ENCODE measurements around the gene MYMX.

DNA sequence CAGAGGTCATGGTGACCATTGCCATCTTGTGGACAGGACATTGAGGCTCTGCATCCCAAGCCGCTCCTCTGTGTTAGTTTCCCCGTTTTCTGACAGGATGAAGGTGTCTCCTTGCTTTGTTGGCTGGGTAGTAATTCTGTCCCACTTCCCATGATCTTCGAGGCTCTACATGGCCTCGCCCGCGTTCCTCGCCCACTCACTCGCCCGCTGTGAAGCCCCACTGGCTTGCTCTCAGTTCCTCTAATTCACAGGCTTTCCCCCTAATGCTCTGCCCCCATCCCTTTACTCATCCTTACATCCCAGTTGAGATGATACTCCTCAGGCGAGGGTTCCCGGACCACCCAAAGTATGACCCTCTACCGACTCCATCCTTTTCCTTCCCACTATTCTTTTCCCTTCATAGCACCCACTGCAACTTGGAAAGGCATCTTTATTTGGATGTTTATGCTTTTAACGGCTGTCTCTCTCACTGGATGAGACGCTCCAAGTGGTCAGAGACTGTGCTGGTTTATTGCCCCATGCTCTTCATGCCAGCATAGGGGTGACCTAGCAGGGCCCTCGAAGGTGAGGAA, 41.1 kb downstream of the MYMX start:
- TF ChIP-seq CTCF (IDR thresholded peaks at IDR 0.05): no peak
- no peak for TF ChIP-seq SMC3 (IDR thresholded peaks at IDR 0.05)
- TF ChIP-seq EP300 (IDR thresholded peaks at IDR 0.05): no peak
- no peak for TF ChIP-seq POLR2A (IDR thresholded peaks at IDR 0.05; ENCODE audit: low read length)
- TF ChIP-seq CHD4 (IDR thresholded peaks at IDR 0.05; ENCODE audit: borderline replicate concordance): no peak
- TF ChIP-seq POLR2AphosphoS2 (conservative IDR thresholded peaks at IDR 0.05; ENCODE audit: low read length): no peak; the same call in 1 of the 2 replicates
- TF ChIP-seq, protein P1, sequence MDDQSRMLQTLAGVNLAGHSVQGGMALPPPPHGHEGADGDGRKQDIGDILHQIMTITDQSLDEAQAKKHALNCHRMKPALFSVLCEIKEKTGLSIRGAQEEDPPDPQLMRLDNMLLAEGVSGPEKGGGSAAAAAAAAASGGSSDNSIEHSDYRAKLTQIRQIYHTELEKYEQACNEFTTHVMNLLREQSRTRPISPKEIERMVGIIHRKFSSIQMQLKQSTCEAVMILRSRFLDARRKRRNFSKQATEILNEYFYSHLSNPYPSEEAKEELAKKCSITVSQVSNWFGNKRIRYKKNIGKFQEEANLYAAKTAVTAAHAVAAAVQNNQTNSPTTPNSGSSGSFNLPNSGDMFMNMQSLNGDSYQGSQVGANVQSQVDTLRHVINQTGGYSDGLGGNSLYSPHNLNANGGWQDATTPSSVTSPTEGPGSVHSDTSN (IDR thresholded peaks at IDR 0.05): no peak
- TF ChIP-seq RNF2 (IDR thresholded peaks at IDR 0.05; ENCODE audit: borderline replicate concordance, low read depth): no peak
- no peak; the same call in 1 of the 2 replicates for TF ChIP-seq ESRRA (IDR thresholded peaks at IDR 0.05; ENCODE audit: borderline replicate concordance, low read length)
- TF ChIP-seq, protein P2, sequence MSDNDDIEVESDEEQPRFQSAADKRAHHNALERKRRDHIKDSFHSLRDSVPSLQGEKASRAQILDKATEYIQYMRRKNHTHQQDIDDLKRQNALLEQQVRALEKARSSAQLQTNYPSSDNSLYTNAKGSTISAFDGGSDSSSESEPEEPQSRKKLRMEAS (IDR thresholded peaks at IDR 0.05): no peak

Data from A549 (cell line).